ENCODE results near the gene NFIA. TPM values are rescaled to one million over a fixed set of nuclear protein-coding genes. Genes with fewer than 3 reads are reported as not detected.

Gene NFIA
- polyA plus RNA-seq, 1 donor (not counting 4 experiments of a cell fraction or from before 2014, with no cell fraction given) = 14.7 TPM

- Histone ChIP-seq H3K27ac (ENCODE audit: control insufficient read depth, insufficient read depth, low read length) (no peak overlapping the region), H4K20me1 (ENCODE audit: control insufficient read depth, extremely low read depth, insufficient read depth, low read length) (no peaks in the 10 kb centered on the region), H2AFZ (ENCODE audit: control insufficient read depth, low read length) (no peak overlapping the region), H3K79me2 (ENCODE audit: control insufficient read depth, insufficient read depth, low read length) (peaks cover 9% of the 10 kb centered on the region), H3K4me3 (ENCODE audit: control insufficient read depth in 2 of 3, extremely low read depth in 1 of 3, insufficient read depth in 2 of 3, low read depth in 1 of 3, low read length in 3 of 3) (no peak overlapping the region), H3K4me1 (ENCODE audit: control insufficient read depth, extremely low read depth, insufficient read depth, low read length) (peaks cover 5% of the 10 kb centered on the region), H3K36me3 (ENCODE audit: control insufficient read depth in 2 of 2, extremely low read depth in 1 of 2, insufficient read depth in 2 of 2, low read length in 2 of 2) (no peaks in the 10 kb centered on the region), H3K9ac (ENCODE audit: control insufficient read depth, extremely low read depth, insufficient read depth, low read length) (no peak overlapping the region), H3K4me2 (ENCODE audit: control insufficient read depth, extremely low read depth, insufficient read depth, low read depth, low read length) (no peak overlapping the region), H3K9me1 (ENCODE audit: control insufficient read depth, extremely low read depth, insufficient read depth, low read length) (no peaks in the 10 kb centered on the region), H3K9me3 (ENCODE audit: control insufficient read depth, low read depth, low read length) (no peaks in the 10 kb centered on the region), H3K27me3 (ENCODE audit: control insufficient read depth, extremely low read depth, insufficient read depth, low read length) (no peaks in the 10 kb centered on the region)
- TF ChIP-seq, protein P1, sequence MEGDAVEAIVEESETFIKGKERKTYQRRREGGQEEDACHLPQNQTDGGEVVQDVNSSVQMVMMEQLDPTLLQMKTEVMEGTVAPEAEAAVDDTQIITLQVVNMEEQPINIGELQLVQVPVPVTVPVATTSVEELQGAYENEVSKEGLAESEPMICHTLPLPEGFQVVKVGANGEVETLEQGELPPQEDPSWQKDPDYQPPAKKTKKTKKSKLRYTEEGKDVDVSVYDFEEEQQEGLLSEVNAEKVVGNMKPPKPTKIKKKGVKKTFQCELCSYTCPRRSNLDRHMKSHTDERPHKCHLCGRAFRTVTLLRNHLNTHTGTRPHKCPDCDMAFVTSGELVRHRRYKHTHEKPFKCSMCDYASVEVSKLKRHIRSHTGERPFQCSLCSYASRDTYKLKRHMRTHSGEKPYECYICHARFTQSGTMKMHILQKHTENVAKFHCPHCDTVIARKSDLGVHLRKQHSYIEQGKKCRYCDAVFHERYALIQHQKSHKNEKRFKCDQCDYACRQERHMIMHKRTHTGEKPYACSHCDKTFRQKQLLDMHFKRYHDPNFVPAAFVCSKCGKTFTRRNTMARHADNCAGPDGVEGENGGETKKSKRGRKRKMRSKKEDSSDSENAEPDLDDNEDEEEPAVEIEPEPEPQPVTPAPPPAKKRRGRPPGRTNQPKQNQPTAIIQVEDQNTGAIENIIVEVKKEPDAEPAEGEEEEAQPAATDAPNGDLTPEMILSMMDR (optimal IDR thresholded peaks at IDR 0.05 in 1 of 3, IDR thresholded peaks at IDR 0.05 in 1 of 3, conservative IDR thresholded peaks at IDR 0.05 in 1 of 3; ENCODE audit: extremely low read depth in 1 of 3, insufficient read depth in 2 of 3, low read length in 3 of 3) = no peak
- TF ChIP-seq EZH2 (IDR thresholded peaks at IDR 0.05; ENCODE audit: low read length) = no peak
- FAIRE-seq (no peak), DNase-seq (ENCODE audit: low read depth, low spot score) (no peak)
- dilution Hi-C loops (cut with MboI; ENCODE audit: extremely low pct_ligation_motif_present, low sequenced_read_pairs) = no loop called here
Measured at GRCh38 chr1:61121631-61122030, 39.3 kb downstream of the NFIA start.

DNA sequence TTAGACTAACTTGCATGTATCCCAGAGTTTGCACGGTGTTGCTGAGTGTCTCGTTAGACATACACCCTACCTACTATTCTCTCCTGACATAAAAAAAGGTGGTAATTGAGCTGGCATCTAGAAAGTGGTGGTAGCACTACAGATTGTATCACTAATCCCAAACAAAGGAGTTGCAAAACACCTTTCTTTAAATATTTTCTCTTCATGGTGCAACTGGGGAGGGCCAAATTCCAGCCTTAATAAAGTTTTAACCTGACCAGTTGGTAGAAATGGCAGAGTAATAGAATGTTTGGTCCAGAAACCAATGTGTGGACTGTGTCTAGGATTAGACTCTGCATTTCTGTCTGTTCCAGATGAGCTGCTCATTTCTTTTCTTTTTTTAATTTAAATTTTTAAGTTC lies 40.0 kb downstream of the NFIA start:
- no peaks in the 10 kb centered on the region for H3K27me3 ChIP-seq (ENCODE audit: control insufficient read depth, extremely low read depth, insufficient read depth, low read length)
- no peak overlapping the region for H3K27ac ChIP-seq (ENCODE audit: control insufficient read depth, insufficient read depth, low read length)
- H2AFZ ChIP-seq (ENCODE audit: control insufficient read depth, low read length) = no peak overlapping the region
- TF ChIP-seq, protein P1 (optimal IDR thresholded peaks at IDR 0.05 in 1 of 3, IDR thresholded peaks at IDR 0.05 in 1 of 3, conservative IDR thresholded peaks at IDR 0.05 in 1 of 3; ENCODE audit: extremely low read depth in 1 of 3, insufficient read depth in 2 of 3, low read length in 3 of 3) = no peak
- no peak for TF ChIP-seq EZH2 (IDR thresholded peaks at IDR 0.05; ENCODE audit: low read length)
- H3K9me3 ChIP-seq (ENCODE audit: control insufficient read depth, low read depth, low read length) = no peaks in the 10 kb centered on the region
- H3K4me3 ChIP-seq (ENCODE audit: control insufficient read depth in 2 of 3, extremely low read depth in 1 of 3, insufficient read depth in 2 of 3, low read depth in 1 of 3, low read length in 3 of 3) = no peak overlapping the region
- DNase-seq (ENCODE audit: low read depth, low spot score) = no peak
- H4K20me1 ChIP-seq (ENCODE audit: control insufficient read depth, extremely low read depth, insufficient read depth, low read length) = no peaks in the 10 kb centered on the region
- no peak overlapping the region for H3K9ac ChIP-seq (ENCODE audit: control insufficient read depth, extremely low read depth, insufficient read depth, low read length)
- H3K9me1 ChIP-seq (ENCODE audit: control insufficient read depth, extremely low read depth, insufficient read depth, low read length) = no peaks in the 10 kb centered on the region
- dilution Hi-C loops (cut with MboI; ENCODE audit: extremely low pct_ligation_motif_present, low sequenced_read_pairs) = no loop called here
- no peaks in the 10 kb centered on the region for H3K36me3 ChIP-seq (ENCODE audit: control insufficient read depth in 2 of 2, extremely low read depth in 1 of 2, insufficient read depth in 2 of 2, low read length in 2 of 2)
- no peak for FAIRE-seq
- no peak overlapping the region for H3K4me2 ChIP-seq (ENCODE audit: control insufficient read depth, extremely low read depth, insufficient read depth, low read depth, low read length)
- peaks cover 5% of the 10 kb centered on the region for H3K4me1 ChIP-seq (ENCODE audit: control insufficient read depth, extremely low read depth, insufficient read depth, low read length)
- H3K79me2 ChIP-seq (ENCODE audit: control insufficient read depth, insufficient read depth, low read length) = peaks cover 9% of the 10 kb centered on the region
